ENCODE data around the gene PIEZO1. TPM values are rescaled to one million over a fixed set of nuclear protein-coding genes. Genes with fewer than 3 reads are reported as not detected.

PIEZO1 gene
- total and polyA plus RNA-seq, 9 of the 15 experiments (the other 6 are each of a cell fraction or from before 2014, with no cell fraction given) = 3.6 to 432 (median 131) TPM

- TF ChIP-seq ZNF76 (CRISPR knock-in tag; IDR thresholded peaks at IDR 0.05; ENCODE audit: borderline replicate concordance) = peak; percentile 52; the same call in 1 of the 2 replicates
- TF ChIP-seq ELF4 (CRISPR knock-in tag; IDR thresholded peaks at IDR 0.05) = no peak
- no peak for TF ChIP-seq FOXA1 (IDR thresholded peaks at IDR 0.05; ENCODE audit: borderline replicate concordance)
- TF ChIP-seq TAF1 (IDR thresholded peaks at IDR 0.05; ENCODE audit: control insufficient read depth, extremely low read depth, insufficient read depth, low read length, severe bottlenecking) = peak; percentile 10
- TF ChIP-seq FOSL1 (tag; conservative IDR thresholded peaks at IDR 0.05) = 0 out of 2 replicates have a peak, but pooled peaks have one; percentile 42
- no peak for TF ChIP-seq SMC3 (conservative IDR thresholded peaks at IDR 0.05; ENCODE audit: insufficient read depth, low read depth, low read length)
- no peak for TF ChIP-seq ZC3H11A (IDR thresholded peaks at IDR 0.05; ENCODE audit: low read depth, low read length)
- no peak for TF ChIP-seq BDP1 (IDR thresholded peaks at IDR 0.05; ENCODE audit: insufficient read depth, insufficient read length)
- TF ChIP-seq LARP7 (IDR thresholded peaks at IDR 0.05) = peak; percentile 31; the same call in 1 of the 2 replicates
- TF ChIP-seq ATF1 (CRISPR knock-in tag; IDR thresholded peaks at IDR 0.05) = no peak
- no peak for TF ChIP-seq ATF1 (tag; IDR thresholded peaks at IDR 0.05)
- no peak for TF ChIP-seq XRCC4 (IDR thresholded peaks at IDR 0.05; ENCODE audit: extremely low read depth, insufficient read depth, insufficient read length)
- peak; percentile 21 for TF ChIP-seq E2F8 (IDR thresholded peaks at IDR 0.05; ENCODE audit: low read depth, partially characterized antibody)
- peak; percentile 43 for TF ChIP-seq SP1 (CRISPR knock-in tag; IDR thresholded peaks at IDR 0.05)
- TF ChIP-seq ZNF316 (IDR thresholded peaks at IDR 0.05) = peak; percentile 95
- TF ChIP-seq HMG20B (CRISPR knock-in tag; IDR thresholded peaks at IDR 0.05) = no peak
- TF ChIP-seq SRSF1 (IDR thresholded peaks at IDR 0.05; ENCODE audit: low read depth, low read length) = no peak
- TF ChIP-seq RFX1 (IDR thresholded peaks at IDR 0.05) = no peak
- TF ChIP-seq FIP1L1 (IDR thresholded peaks at IDR 0.05; ENCODE audit: low read depth, low read length, poor library complexity, severe bottlenecking) = peak; percentile 82
- TF ChIP-seq ZBTB12 (CRISPR knock-in tag; IDR thresholded peaks at IDR 0.05) = no peak
- no peak for TF ChIP-seq ZNF212 (CRISPR knock-in tag; IDR thresholded peaks at IDR 0.05)
- no peak for TF ChIP-seq SOX6 (IDR thresholded peaks at IDR 0.05)
- no peak for TF ChIP-seq SRSF7 (optimal IDR thresholded peaks at IDR 0.05; ENCODE audit: low read depth, low read length)
Observed at GRCh38 chr16:88781140-88782077, 3.6 kb downstream of the PIEZO1 start (continued).
